Fibroblast of lung (primary cell): ENCODE results near the gene SUGCT.

Experiments
- CTCF ChIP-seq, 2 donors: IDR thresholded peaks in 1 of 2; conservative IDR thresholded peaks in 1 of 2; 1 replicate in 1 of 2; 2 replicates in 1 of 2; pipeline ENCODE4 v1.5.1; 2011 to 2012; ENCODE audit warnings: low read length in 2 of 2, control low read depth in 1 of 2, inconsistent platforms in 1 of 2, low read depth in 1 of 2, mild to moderate bottlenecking in 1 of 2
- EZH2 ChIP-seq: IDR thresholded peaks from 2 replicates; pipeline ENCODE4 v1.5.1; 2012; ENCODE audit warnings: low read length, control low read depth, mild to moderate bottlenecking; ENCODE audit errors: missing control alignments

- TF ChIP-seq CTCF (conservative IDR thresholded peaks at IDR 0.05 in 1 of 2, IDR thresholded peaks at IDR 0.05 in 1 of 2; ENCODE audit: low read depth in 1 of 2, low read length in 2 of 2) (peak; percentile 48 to 56), EZH2 (no peak)
Observed at GRCh38 chr7:40763319-40764287, 628.8 kb downstream of the SUGCT start.
